ENCODE results near the gene STPG3. TPM values are rescaled to one million over a fixed set of nuclear protein-coding genes. Genes with fewer than 3 reads are reported as not detected.

The STPG3 gene
- polyA plus RNA-seq, 1 donor (not counting 4 experiments of a cell fraction or from before 2014, with no cell fraction given), result not detected

DNA sequence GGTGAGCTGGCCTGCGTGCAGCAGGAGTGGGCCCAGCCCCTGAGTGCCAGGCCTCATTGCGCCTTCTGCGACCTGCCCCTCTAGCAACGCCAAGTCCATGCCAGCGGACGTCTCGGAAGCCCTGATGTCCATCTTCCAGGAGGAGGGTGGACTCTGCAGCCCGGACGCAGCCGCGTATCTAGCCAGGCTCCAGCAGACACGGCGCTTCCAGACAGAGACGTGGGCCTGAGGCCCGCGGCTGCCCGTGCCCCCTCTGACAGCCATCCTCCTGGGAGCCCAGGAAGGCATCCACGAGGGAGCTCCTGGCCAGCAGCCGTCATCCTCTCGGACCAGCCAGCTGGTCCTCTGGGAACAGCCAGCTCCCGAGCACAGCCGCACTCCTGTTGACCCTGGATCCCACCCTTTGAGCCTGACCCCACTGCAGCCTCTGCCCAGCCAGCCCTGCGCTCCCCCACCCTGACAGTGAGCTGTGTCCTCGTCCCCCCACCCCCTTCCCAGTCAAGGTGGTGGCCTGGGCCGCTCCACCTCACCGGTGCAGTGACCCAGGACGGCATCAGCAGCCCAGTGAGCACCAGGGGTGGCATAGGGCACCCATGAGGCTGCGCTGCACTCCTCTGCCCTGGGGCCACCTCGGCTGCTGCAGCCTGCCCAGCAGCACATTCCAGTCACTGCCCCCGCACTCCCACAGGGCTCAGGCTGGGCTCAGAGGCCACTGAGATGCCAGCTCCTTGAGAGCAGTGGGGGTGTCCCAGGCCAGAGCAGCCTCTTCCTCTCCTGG, 34.7 kb upstream of the STPG3 start:
- H3K4me1 ChIP-seq (ENCODE audit: control insufficient read depth, extremely low read depth, insufficient read depth, low read length), result peaks cover 20% of the 10 kb centered on the region
- DNase-seq (ENCODE audit: low read depth, low spot score) (no peak), FAIRE-seq (no peak)
- peaks cover 3 to 19% of the 10 kb centered on the region in 2 experiments for H3K36me3 ChIP-seq (ENCODE audit: control insufficient read depth in 2 of 2, extremely low read depth in 1 of 2, insufficient read depth in 2 of 2, low read length in 2 of 2)
- dilution Hi-C loops (cut with MboI; ENCODE audit: extremely low pct_ligation_motif_present, low sequenced_read_pairs), result no loop called here
- H3K27ac ChIP-seq (ENCODE audit: control insufficient read depth, insufficient read depth, low read length), result no peak overlapping the region
- no peaks in the 10 kb centered on the region for H3K79me2 ChIP-seq (ENCODE audit: control insufficient read depth, insufficient read depth, low read length)
- H4K20me1 ChIP-seq (ENCODE audit: control insufficient read depth, extremely low read depth, insufficient read depth, low read length), result no peaks in the 10 kb centered on the region
- no peaks in the 10 kb centered on the region for H3K9me1 ChIP-seq (ENCODE audit: control insufficient read depth, extremely low read depth, insufficient read depth, low read length)
- no peak overlapping the region for H2AFZ ChIP-seq (ENCODE audit: control insufficient read depth, low read length)
- TF ChIP-seq CTCF (optimal IDR thresholded peaks at IDR 0.05 in 1 of 3, IDR thresholded peaks at IDR 0.05 in 1 of 3, conservative IDR thresholded peaks at IDR 0.05 in 1 of 3; ENCODE audit: extremely low read depth in 1 of 3, insufficient read depth in 2 of 3, low read length in 3 of 3), result no peak
- H3K27me3 ChIP-seq (ENCODE audit: control insufficient read depth, extremely low read depth, insufficient read depth, low read length), result no peaks in the 10 kb centered on the region
- no peaks in the 10 kb centered on the region for H3K9me3 ChIP-seq (ENCODE audit: control insufficient read depth, low read depth, low read length)
- H3K4me3 ChIP-seq (ENCODE audit: control insufficient read depth in 2 of 3, extremely low read depth in 1 of 3, insufficient read depth in 2 of 3, low read depth in 1 of 3, low read length in 3 of 3), result no peak overlapping the region
- H3K9ac ChIP-seq (ENCODE audit: control insufficient read depth, extremely low read depth, insufficient read depth, low read length), result no peak overlapping the region
- H3K4me2 ChIP-seq (ENCODE audit: control insufficient read depth, extremely low read depth, insufficient read depth, low read depth, low read length), result no peak overlapping the region

GRCh38 chr9:137217276-137218211, 33.5 kb upstream of the STPG3 start:
- dilution Hi-C loops (cut with MboI; ENCODE audit: extremely low pct_ligation_motif_present, low sequenced_read_pairs), result no loop called here
- TF ChIP-seq EZH2 (IDR thresholded peaks at IDR 0.05; ENCODE audit: low read length) (no peak), CTCF (optimal IDR thresholded peaks at IDR 0.05 in 1 of 3, IDR thresholded peaks at IDR 0.05 in 1 of 3, conservative IDR thresholded peaks at IDR 0.05 in 1 of 3; ENCODE audit: extremely low read depth in 1 of 3, insufficient read depth in 2 of 3, low read length in 3 of 3) (peak in 1 of 3 experiments; percentile 18)
- Histone ChIP-seq H3K27me3 (ENCODE audit: control insufficient read depth, extremely low read depth, insufficient read depth, low read length) (no peaks in the 10 kb centered on the region), H3K4me3 (ENCODE audit: control insufficient read depth in 2 of 3, extremely low read depth in 1 of 3, insufficient read depth in 2 of 3, low read depth in 1 of 3, low read length in 3 of 3) (peak overlapping the region; percentile 40 to 54 (median 44)), H3K36me3 (ENCODE audit: control insufficient read depth in 2 of 2, extremely low read depth in 1 of 2, insufficient read depth in 2 of 2, low read length in 2 of 2) (peaks cover 3 to 17% of the 10 kb centered on the region in 2 experiments), H3K79me2 (ENCODE audit: control insufficient read depth, insufficient read depth, low read length) (no peaks in the 10 kb centered on the region), H3K9me1 (ENCODE audit: control insufficient read depth, extremely low read depth, insufficient read depth, low read length) (no peaks in the 10 kb centered on the region), H2AFZ (ENCODE audit: control insufficient read depth, low read length) (peak overlapping the region; percentile 30), H4K20me1 (ENCODE audit: control insufficient read depth, extremely low read depth, insufficient read depth, low read length) (no peaks in the 10 kb centered on the region), H3K27ac (ENCODE audit: control insufficient read depth, insufficient read depth, low read length) (no peak overlapping the region), H3K4me1 (ENCODE audit: control insufficient read depth, extremely low read depth, insufficient read depth, low read length) (peaks cover 20% of the 10 kb centered on the region), H3K9ac (ENCODE audit: control insufficient read depth, extremely low read depth, insufficient read depth, low read length) (peak overlapping the region; percentile 41), H3K4me2 (ENCODE audit: control insufficient read depth, extremely low read depth, insufficient read depth, low read depth, low read length) (peak overlapping the region; percentile 79), H3K9me3 (ENCODE audit: control insufficient read depth, low read depth, low read length) (no peaks in the 10 kb centered on the region)
- FAIRE-seq, result peak; percentile 89
- no peak for DNase-seq (ENCODE audit: low read depth, low spot score)
